H1 (cell line): ENCODE measurements around the gene TSGA10. TPM values are rescaled to one million over a fixed set of nuclear protein-coding genes. Genes with fewer than 3 reads are reported as not detected.

Experiments used
- CTCF ChIA-PET: fragments of 300-600 bp; sonication (Branson Sonifier 250); formaldehyde crosslinking; loops from one replicate; lab custom pipeline; 2021; ENCODE audit not compliant: partially characterized antibody; lab: Charles Lee
- POLR2A ChIA-PET: fragments of 300-600 bp; sonication (Branson Sonifier 250); formaldehyde crosslinking; loops from one replicate; lab custom pipeline; 2021; ENCODE audit warnings: inconsistent platforms; ENCODE audit not compliant: partially characterized antibody; lab: Charles Lee
- DNase-seq, 2 experiments: peaks; one replicate each; pipeline versions ENCODE4 v3.0.0 to v3.0.0-alpha.2; 2010 to 2022; ENCODE audit warnings: low spot score in 2 of 2, low read depth in 1 of 2, mixed read lengths in 1 of 2
- FAIRE-seq: peaks from 2 replicates; lab custom pipeline; 2011; peaks lifted over from hg19 to GRCh38; lab: Jason Lieb, UNC
- H2AFZ ChIP-seq: 2 replicates; pipeline ENCODE4 v1.8.1; 2012; ENCODE audit warnings: low read length, inconsistent platforms
- H2AK5ac ChIP-seq: 2 replicates; pipeline ENCODE4 v1.6.1; 2013; ENCODE audit warnings: low read depth, low read length
- H2BK120ac ChIP-seq: replicated peaks from 2 replicates; pipeline ENCODE3; 2013; ENCODE audit warnings: low read depth, low read length, inconsistent platforms
- H2BK12ac ChIP-seq: 2 replicates; pipeline ENCODE4 v1.6.1; 2013; ENCODE audit warnings: low read depth, low read length
- H2BK15ac ChIP-seq: 2 replicates; pipeline ENCODE4 v1.6.1; 2013; ENCODE audit warnings: low read length
- H2BK20ac ChIP-seq: 2 replicates; pipeline ENCODE4 v1.6.1; 2013; ENCODE audit warnings: low read length
- H2BK5ac ChIP-seq: 2 replicates; pipeline ENCODE4 v1.6.1; 2013; ENCODE audit warnings: low read depth, low read length
- H3K14ac ChIP-seq: 2 replicates; pipeline ENCODE4 v1.6.1; 2013; ENCODE audit warnings: inconsistent platforms; ENCODE audit not compliant: insufficient read length
- H3K18ac ChIP-seq: 2 replicates; pipeline ENCODE4 v1.6.1; 2013; ENCODE audit warnings: low read length; ENCODE audit errors: extremely low read depth
- H3K23ac ChIP-seq: 2 replicates; pipeline ENCODE4 v1.6.1; 2013; ENCODE audit warnings: inconsistent platforms; ENCODE audit not compliant: insufficient read length
- H3K23me2 ChIP-seq: 2 replicates; pipeline ENCODE4 v1.6.1; 2013; ENCODE audit warnings: low read depth, low read length
- H3K27ac ChIP-seq: 2 replicates; pipeline ENCODE4 v1.6.1; 2011; ENCODE audit warnings: low read depth, low read length, inconsistent platforms
- H3K27me3 ChIP-seq, 4 experiments: replicated peaks in 1 of 4; 1 replicate in 1 of 4; 2 replicates in 3 of 4; pipeline versions ENCODE4 v1.6.1 to v1.8.1; 2011 to 2013; ENCODE audit warnings: low read length in 3 of 4, mild to moderate bottlenecking in 3 of 4, inconsistent platforms in 2 of 4, mixed read lengths in 2 of 4, moderate library complexity in 1 of 4; ENCODE audit not compliant: control insufficient read depth in 3 of 4, insufficient read depth in 3 of 4; ENCODE audit errors: extremely low read depth in 1 of 4
- H3K36me3 ChIP-seq, 4 experiments: 2 replicates each; pipeline versions ENCODE4 v1.6.1 to v1.8.1; 2011 to 2013; ENCODE audit warnings: mild to moderate bottlenecking in 4 of 4, low read length in 3 of 4, moderate library complexity in 2 of 4, control low read depth in 1 of 4, inconsistent platforms in 1 of 4; ENCODE audit not compliant: insufficient read depth in 4 of 4, control insufficient read depth in 2 of 4
- H3K4ac ChIP-seq: replicated peaks from 2 replicates; pipeline ENCODE3; 2013; ENCODE audit warnings: low read length, low read depth, mixed read lengths, inconsistent platforms; ENCODE audit not compliant: insufficient read length
- H3K4me1 ChIP-seq, 4 experiments: replicated peaks in 1 of 4; 1 replicate in 1 of 4; 2 replicates in 3 of 4; pipeline versions ENCODE4 v1.6.1 to v1.8.1; 2011 to 2013; ENCODE audit warnings: low read length in 3 of 4, inconsistent platforms in 2 of 4, mixed read lengths in 1 of 4; ENCODE audit not compliant: insufficient read depth in 4 of 4, control insufficient read depth in 3 of 4
- H3K4me2 ChIP-seq, 2 experiments: 2 replicates each; pipeline versions ENCODE4 v1.6.1 to v1.8.1; 2011 to 2013; ENCODE audit warnings: low read depth in 2 of 2, low read length in 2 of 2, control low read depth in 1 of 2, inconsistent platforms in 1 of 2, mild to moderate bottlenecking in 1 of 2; ENCODE audit not compliant: insufficient read depth in 1 of 2
- H3K4me3 ChIP-seq, 4 experiments: fragments of 200-600, 300-600 bp in 1 of 4; sonication (generic), shearing (Covaris generic), sonication (Bioruptor Twin) in 1 of 4; 2 replicates each; pipeline versions ENCODE4 v1.5.1 to v1.8.1; 2011 to 2016; ENCODE audit warnings: low read length in 4 of 4, low read depth in 3 of 4, control low read depth in 2 of 4, inconsistent platforms in 2 of 4, mild to moderate bottlenecking in 2 of 4, mixed read lengths in 1 of 4, moderate library complexity in 1 of 4; ENCODE audit not compliant: insufficient read depth in 2 of 4; ENCODE audit errors: extremely low read depth in 1 of 4
- H3K56ac ChIP-seq: replicated peaks from 2 replicates; pipeline ENCODE3; 2013; ENCODE audit warnings: low read depth, mild to moderate bottlenecking, mixed read lengths, low read length, inconsistent platforms; ENCODE audit not compliant: insufficient read length
- H3K79me1 ChIP-seq: 2 replicates; pipeline ENCODE4 v1.6.1; 2013; ENCODE audit warnings: low read depth, low read length, control low read depth
- H3K79me2 ChIP-seq, 2 experiments: 2 replicates each; pipeline versions ENCODE4 v1.6.1 to v1.8.1; 2012 to 2013; ENCODE audit warnings: low read length in 2 of 2, mild to moderate bottlenecking in 2 of 2, inconsistent platforms in 1 of 2; ENCODE audit not compliant: insufficient read depth in 2 of 2, control insufficient read depth in 1 of 2
- H3K9ac ChIP-seq, 4 experiments: replicated peaks in 1 of 4; 1 replicate in 1 of 4; 2 replicates in 3 of 4; pipeline versions ENCODE4 v1.6.1 to v1.8.1; 2011 to 2013; ENCODE audit warnings: low read depth in 3 of 4, low read length in 3 of 4, control low read depth in 2 of 4, mild to moderate bottlenecking in 2 of 4, moderate library complexity in 2 of 4, inconsistent platforms in 1 of 4; ENCODE audit errors: extremely low read depth in 1 of 4
- H3K9me3 ChIP-seq, 2 experiments: 2 replicates each; pipeline versions ENCODE4 v1.6.1 to v1.8.1; 2012 to 2013; ENCODE audit warnings: mild to moderate bottlenecking in 2 of 2, moderate library complexity in 2 of 2, control low read depth in 1 of 2, inconsistent platforms in 1 of 2, low read depth in 1 of 2, low read length in 1 of 2, mixed read lengths in 1 of 2; ENCODE audit not compliant: insufficient read depth in 2 of 2
- H4K20me1 ChIP-seq, 2 experiments: replicated peaks in 1 of 2; 2 replicates each; pipeline versions ENCODE3 to v1.8.1; 2011 to 2013; ENCODE audit warnings: inconsistent platforms in 2 of 2, low read length in 2 of 2, mild to moderate bottlenecking in 1 of 2; ENCODE audit not compliant: insufficient read depth in 2 of 2, control insufficient read depth in 1 of 2
- H4K5ac ChIP-seq: 2 replicates; pipeline ENCODE4 v1.6.1; 2013; ENCODE audit warnings: low read length, low read depth, mixed read lengths, inconsistent platforms; ENCODE audit not compliant: insufficient read length
- H4K8ac ChIP-seq: 2 replicates; pipeline ENCODE4 v1.8.0; 2013; ENCODE audit warnings: mild to moderate bottlenecking, moderate library complexity, low read length, inconsistent platforms; ENCODE audit not compliant: insufficient read depth; ENCODE audit errors: extremely low read depth
- H4K91ac ChIP-seq: replicated peaks from 2 replicates; pipeline ENCODE3; 2013; ENCODE audit warnings: low read length, mixed read lengths, inconsistent platforms; ENCODE audit not compliant: insufficient read length
- HDAC2 ChIP-seq, 2 experiments: fragments of 300-600 bp in 1 of 2; sonication (generic) in 1 of 2; IDR thresholded peaks; 2 replicates each; pipeline ENCODE4 v1.6.1; 2011 to 2012; ENCODE audit warnings: low read depth in 2 of 2, low read length in 2 of 2, mild to moderate bottlenecking in 2 of 2, moderate library complexity in 2 of 2, borderline replicate concordance in 1 of 2, inconsistent platforms in 1 of 2
- WGBS, 2 experiments: shearing (Covaris generic) in 1 of 2; methylation state at CpG; one replicate each; pipeline versions ENCODE4 v1.1.6 to v1.1.7; 2013 to 2015; ENCODE audit warnings: low lambda C conversion rate in 2 of 2, mixed read lengths in 2 of 2, inconsistent platforms in 1 of 2, low coverage in 1 of 2, missing lambda C conversion rate in 1 of 2; ENCODE audit not compliant: insufficient replicate concordance in 2 of 2, insufficient coverage in 1 of 2, insufficient read length in 1 of 2; ENCODE audit errors: extremely low coverage in 1 of 2, missing lambda C conversion rate in 1 of 2; 5-methylcytosine and 5-hydroxymethylcytosine counted together
- polyA plus RNA-seq, 7 experiments: library from polyadenylated mRNA; depleted of rRNA in 3 of 7; stranded (reverse) in 5 of 7; unstranded in 2 of 7; fragments of >200 nt in 5 of 7; fragments of 200-250 nt in 2 of 7; gene quantifications; 1 replicate in 5 of 7; 2 replicates in 1 of 7; 4 replicates in 1 of 7; pipeline versions ENCODE4 v1.2.1 to v1.2.3, GENCODE V29; 2011 to 2013; ENCODE audit warnings: missing spikeins in 2 of 7, mixed read lengths in 2 of 7
- total RNA-seq: library from RNA; stranded (reverse); fragmentation: NEBNext Ultra II Directional; extraction: Animal tissue kit (Norgen Biotek cat#: 25700); gene quantifications from 2 replicates; pipeline ENCODE4 v1.2.1, GENCODE V29; 2021

TSGA10 gene
- total and polyA plus RNA-seq, 2 of the 8 experiments (the other 6 are each of a cell fraction or from before 2014, with no cell fraction given) = 2.2 to 7.4 TPM

GRCh38 chr2:99140056-99140859 lies 14.5 kb downstream of the TSGA10 start:
- Histone ChIP-seq H2BK12ac (no peak overlapping the region), H2AFZ (peak overlapping the region; percentile 77), H3K23ac (no peak overlapping the region), H3K79me2 (peaks cover 0 to 5% of the 10 kb centered on the region in 2 experiments; a peak in 1 of 4 replicates), H2BK15ac (no peak overlapping the region), H3K27me3 (no peaks in the 10 kb centered on the region), H3K36me3 (peaks cover 0 to 3% (median 0%) of the 10 kb centered on the region in 4 experiments; a peak in 1 of 8 replicates), H4K5ac (peak overlapping the region; percentile 70), H3K4me2 (peak overlapping the region; percentile 86 to 89), H3K23me2 (peaks cover 9% of the 10 kb centered on the region), H3K14ac (no peak overlapping the region), H2AK5ac (no peak overlapping the region), H3K27ac (no peak overlapping the region), H2BK120ac (no peak overlapping the region), H4K8ac (no peak overlapping the region), H3K4me1 (no peaks in the 10 kb centered on the region; a peak in 3 of 7 replicates), H2BK20ac (no peak overlapping the region), H3K79me1 (no peaks in the 10 kb centered on the region), H3K4ac (no peak overlapping the region), H4K91ac (no peak overlapping the region), H3K9ac (peak overlapping the region in 3 of 4 experiments; percentile 31 to 44 (median 35); a peak in 4 of 7 replicates), H3K9me3 (peaks cover 4 to 12% of the 10 kb centered on the region in 2 experiments; a peak in 3 of 4 replicates), H2BK5ac (0 out of 2 replicates have a peak overlapping the region, but pooled peaks have one; percentile 81), H3K4me3 (peak overlapping the region; percentile 65 to 83 (median 82)), H4K20me1 (no peaks in the 10 kb centered on the region), H3K18ac (peak overlapping the region; percentile 36; the same call in 1 of the 2 replicates), H3K56ac (no peak overlapping the region)
- no peak for FAIRE-seq
- 31% methylated on average over 17 of the region's 17 CpGs; no CpG with 5 or more reads in 1 of the 2 experiments for WGBS, 2 experiments
- POLR2A ChIA-PET = interaction anchor here (0.6 to 5.0 kb wide), 10 partner anchors 8 to 1492 kb away, joined by 3 to 45 read pairs (median 4); partner anchors contain the start of genes LIPT1, MITD1, MRPL30 and TSGA10
- CTCF ChIA-PET = interaction anchor here (1.1 kb wide), 1 partner anchor 40 kb away, joined by 3 read pairs; no protein-coding TSS in a partner anchor
- DNase-seq = no peak
- TF ChIP-seq HDAC2 (IDR thresholded peaks at IDR 0.05; ENCODE audit: borderline replicate concordance in 1 of 2, low read depth in 2 of 2, low read length in 2 of 2) = no peak
